ENCODE measurements around the gene SH3BP5L.
A peak's percentile ranks its signal among the peaks of the same experiment; 100 is the strongest.
"Not testable (repeated sequence)": the region's sequence is repeated elsewhere in the genome, so short reads cannot be mapped to it uniquely, and the experiment has no call there.

The SH3BP5L gene

DNA sequence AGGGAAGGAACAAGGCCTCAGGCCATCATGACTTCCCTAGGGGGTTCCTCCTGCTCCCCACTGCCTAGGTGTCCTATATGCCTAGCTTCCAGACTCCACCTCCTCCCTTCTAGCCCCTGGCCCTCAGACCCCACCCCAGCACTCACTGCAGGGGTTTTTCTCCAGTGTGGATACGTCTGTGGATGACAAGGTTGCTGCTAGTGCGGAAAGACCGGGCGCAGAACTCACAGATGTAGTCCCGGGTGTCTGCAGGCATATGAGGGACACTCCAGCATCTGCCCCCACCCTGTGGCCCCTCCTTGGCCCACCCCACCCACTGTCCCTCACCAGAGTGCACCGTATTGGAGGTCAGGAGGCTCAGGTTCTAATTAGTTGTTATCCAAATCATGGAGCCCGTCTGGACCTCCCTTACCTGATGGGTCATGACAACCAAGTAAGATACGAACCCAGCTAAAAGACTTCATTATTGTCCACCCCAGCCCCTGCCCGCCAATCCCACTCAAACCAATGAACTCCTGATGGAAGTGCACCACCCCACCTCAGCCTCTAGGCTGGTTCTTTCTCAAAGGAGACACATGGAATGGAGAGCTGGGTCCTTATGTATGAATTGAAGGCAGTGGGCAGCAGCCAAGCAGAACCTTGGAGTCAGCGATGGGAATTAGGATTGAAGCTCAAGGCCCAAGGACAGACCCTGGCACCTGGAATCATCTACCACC, 25.0 kb upstream of the SH3BP5L start:
- no peak for DNase-seq

DNA sequence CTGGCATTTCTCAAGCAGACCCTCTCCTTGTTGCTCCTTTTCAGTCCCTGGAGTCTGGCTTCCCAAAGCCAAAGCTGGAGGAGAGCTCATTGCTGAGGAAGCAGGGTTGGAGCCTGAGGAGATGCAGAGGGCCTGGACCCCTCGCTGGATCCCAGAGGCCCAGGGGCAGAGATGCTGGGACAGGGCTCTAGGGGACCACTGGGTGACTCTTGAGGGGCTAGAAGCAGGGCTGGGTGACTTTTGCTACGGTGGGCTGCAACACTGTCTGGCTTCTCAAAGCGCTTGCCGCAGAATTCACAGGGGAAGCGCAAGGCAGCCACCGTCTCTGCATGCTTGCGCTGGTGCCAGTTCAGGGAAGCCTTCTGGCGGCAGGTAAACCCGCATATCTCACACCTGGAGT, 24.4 kb upstream of the SH3BP5L start:
- DNase-seq, result no peak

DNA sequence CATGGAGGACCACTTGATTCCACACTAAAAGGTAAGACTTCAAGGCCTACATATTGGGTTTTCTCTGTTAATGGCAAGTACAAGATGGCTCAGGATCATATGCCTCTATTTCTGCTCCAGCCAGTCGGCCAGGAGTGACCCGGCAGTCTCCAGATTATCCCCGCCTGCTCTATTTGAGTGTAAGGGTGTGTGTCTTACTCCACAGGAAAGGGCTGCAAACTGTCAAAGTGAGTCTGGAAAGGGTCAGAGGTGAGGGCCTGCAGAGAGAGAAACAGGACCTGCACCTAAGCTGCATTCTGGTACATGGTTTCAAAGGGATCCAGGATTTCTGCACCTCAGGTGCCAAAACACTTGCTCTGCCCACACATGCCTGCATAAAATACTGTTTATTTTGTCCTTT, 23.9 kb upstream of the SH3BP5L start:
- no peak for DNase-seq

DNA sequence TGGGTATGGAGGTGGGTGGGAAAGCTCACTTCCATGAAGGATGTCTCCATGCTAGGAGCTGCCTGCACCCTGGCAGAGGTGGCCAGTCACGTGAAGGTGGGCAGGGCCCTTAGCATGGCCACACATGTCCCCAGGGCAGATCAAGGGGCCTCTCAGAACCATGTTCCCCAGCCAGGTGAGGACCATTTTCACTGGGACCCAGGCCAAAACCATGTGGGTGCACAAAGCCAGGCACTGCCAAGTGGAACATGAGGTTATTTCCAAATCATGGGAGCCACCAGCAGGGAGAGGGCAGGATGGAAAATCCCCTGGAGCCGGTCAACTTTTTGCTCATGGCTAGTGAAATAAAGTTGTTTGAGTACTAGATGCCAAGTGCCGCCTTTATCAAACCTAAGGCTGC, 23.4 kb upstream of the SH3BP5L start:
- DNase-seq, result no peak

- no peak for DNase-seq
These were observed 22.9 kb upstream of the SH3BP5L start for GRCh38 chr1:248848602-248849001.

GRCh38 chr1:248847956-248848561, 22.3 kb upstream of the SH3BP5L start:
- no peak for DNase-seq

DNA sequence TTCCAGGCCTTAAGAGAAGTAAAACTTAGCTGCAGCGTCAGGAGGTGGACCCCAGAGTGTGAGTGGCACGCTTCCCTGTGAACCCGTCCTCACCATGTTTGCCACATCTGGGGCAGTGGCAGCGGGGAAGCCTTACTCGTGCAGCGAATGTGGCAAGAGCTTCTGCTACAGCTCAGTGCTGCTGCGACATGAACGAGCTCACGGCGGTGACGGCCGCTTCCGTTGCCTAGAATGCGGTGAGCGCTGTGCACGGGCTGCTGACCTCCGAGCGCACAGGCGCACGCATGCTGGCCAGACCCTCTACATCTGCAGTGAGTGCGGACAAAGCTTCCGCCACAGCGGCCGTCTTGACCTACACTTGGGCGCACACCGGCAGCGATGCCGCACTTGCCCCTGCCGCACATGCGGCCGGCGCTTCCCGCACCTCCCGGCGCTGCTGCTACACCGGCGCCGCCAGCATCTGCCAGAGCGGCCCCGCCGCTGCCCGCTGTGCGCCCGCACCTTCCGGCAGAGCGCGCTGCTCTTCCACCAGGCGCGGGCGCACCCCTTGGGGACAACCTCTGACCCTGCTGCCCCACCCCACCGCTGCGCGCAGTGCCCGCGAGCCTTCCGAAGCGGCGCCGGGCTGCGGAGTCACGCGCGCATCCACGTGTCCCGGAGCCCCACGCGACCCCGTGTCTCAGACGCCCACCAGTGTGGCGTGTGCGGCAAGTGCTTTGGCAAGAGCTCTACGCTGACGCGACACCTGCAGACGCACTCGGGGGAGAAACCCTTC, 21.7 kb upstream of the SH3BP5L start:
- DNase-seq, result no peak

GRCh38 chr1:248844526-248844925, 18.8 kb upstream of the SH3BP5L start:
- DNase-seq, result no peak

- DNase-seq, result no peak
These were observed 18.0 kb upstream of the SH3BP5L start for GRCh38 chr1:248843687-248844086.

- no peak for DNase-seq
These were observed 17.1 kb upstream of the SH3BP5L start for GRCh38 chr1:248842781-248843331.

DNA sequence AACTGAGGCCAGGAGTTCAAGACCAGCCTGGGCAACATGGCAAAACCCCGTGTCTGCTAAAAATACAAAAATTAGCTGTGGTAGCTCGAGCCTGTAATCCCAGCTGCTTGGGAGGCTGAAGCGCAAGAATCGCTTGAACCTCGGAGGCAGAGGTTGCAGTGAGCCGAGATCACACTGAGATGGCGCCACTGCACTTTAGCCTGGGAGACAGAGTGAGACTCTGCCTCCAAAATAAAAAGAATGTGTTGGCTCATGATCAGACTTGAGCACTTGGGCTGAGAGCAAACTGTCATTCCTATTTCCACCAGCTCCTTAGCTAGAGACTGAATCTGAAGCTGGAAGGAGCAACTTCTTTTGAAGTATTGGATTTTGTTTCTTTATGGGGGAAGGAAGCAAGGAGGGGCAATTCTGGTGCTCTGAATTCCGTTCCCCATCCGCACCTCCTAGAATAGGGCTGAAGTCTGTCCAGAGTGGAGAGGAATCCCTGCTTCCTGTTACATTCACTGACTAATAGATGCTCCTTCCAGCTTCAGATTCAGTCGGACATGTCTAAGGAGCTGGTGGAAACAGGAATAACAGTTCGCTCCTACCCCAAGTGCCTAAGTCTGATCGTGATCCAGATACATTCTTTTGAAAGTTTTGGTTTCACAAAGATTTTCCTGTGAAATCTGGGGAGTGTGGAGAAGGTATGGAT, 16.1 kb upstream of the SH3BP5L start:
- DNase-seq, result peak; percentile 42

DNA sequence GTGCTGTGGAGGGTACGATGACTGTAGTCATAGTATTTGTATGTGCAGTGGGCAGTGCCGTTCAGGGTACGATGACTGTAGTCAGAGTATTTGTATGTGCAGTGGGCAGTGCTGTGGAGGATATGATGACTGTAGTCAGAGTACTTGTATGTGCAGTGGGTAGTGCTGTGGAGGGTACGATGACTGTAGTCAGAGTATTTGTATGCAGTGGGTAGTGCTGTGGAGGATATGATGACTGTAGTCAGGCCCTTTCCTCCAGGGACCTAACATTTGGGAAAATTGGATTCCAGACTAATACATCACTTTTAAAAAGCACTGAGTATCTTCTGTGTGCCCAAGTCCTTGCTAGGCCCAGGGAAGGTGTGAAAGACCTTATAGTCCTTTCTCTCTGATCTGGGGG, 15.2 kb upstream of the SH3BP5L start:
- DNase-seq, result no peak

DNA sequence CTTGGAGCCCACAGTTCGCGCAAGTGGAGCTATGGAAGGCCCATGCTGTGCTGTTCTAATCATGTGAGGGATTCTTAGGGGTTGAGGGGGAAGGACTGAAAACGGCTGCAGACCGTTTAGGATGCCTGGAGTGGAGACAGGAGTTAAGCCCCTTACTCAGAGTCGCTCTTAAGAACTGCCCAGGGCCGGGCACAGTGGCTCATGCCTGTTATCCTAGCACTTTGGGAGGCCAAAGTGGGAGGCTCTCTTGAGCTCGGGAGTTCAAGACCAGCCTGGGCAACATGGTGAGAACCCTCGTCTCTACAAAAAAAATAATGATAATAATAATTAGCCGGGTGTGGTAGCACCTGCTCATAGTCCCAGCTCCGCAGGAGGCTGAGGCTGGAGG, 13.4 kb upstream of the SH3BP5L start:
- DNase-seq, result no peak

GRCh38 chr1:248838357-248839167, 12.8 kb upstream of the SH3BP5L start:
- DNase-seq, result peak; percentile 91

DNA sequence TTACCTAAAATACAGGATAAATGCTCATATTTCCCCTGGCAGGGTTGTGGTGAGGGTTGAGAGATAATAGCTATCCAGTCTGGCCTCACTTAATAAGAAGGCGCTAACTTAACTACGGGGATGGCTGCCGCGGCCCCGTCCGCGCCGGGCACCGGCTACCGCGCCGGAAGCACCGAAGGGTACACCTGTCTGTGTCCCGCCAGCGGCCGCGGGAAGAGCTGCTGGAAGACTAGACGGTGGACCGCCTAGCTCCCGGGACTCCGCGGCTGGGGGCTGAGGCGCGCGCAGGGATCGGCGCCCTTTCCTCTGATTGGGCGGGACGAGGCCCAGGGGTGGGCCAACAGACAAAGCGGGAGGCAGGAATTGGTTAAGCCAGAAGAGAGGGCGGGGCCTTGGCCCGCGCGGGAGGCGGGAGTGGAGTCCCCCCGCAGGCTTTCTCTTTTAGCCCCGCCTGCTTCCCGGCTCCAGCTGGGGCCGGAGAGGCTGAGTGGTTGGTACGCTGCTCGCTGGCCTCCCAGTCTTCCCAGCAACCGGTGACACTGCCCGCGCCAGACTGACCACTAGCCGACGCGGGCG, 12.2 kb upstream of the SH3BP5L start, which contains the start of gene ZNF672:
Gene ZNF672, plus strand, starts transcription at position 444 of the 576 bp plus-strand sequence. CDS start 9,051 bp downstream, outside the sequence.
- peak; percentile 98 for DNase-seq

GRCh38 chr1:248837045-248837780, 11.5 kb upstream of the SH3BP5L start:
- no peak for DNase-seq

DNA sequence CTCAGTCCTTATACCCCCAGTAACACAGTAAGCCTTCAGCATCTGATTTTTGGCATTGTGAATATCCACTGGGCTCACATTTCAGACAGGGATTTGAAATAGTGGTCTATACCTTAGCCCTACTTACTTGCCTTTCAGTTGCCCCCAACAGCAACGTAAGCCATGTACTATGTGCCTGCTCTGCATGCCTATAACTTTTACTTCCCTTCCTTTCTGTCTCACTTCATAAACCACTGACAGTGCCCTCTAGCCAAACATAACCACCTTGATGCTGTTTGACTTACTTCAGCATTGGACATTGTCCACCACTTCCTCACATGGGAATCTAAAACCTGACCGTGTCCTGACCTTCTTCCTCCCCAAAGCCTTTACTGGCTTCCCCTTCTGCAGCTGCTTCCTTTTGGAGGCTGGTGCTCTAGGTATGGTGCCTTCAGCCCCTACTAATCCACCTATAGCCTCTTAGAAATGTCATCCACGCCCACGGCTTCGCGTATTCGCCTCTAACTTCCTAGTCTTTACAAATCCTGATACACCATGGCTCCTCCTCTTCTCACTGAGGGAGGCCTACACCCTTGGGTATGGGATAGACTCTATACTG, 8.7 kb upstream of the SH3BP5L start:
- no peak for DNase-seq

GRCh38 chr1:248831842-248832241, 6.1 kb upstream of the SH3BP5L start:
- no peak for DNase-seq

- DNase-seq, result not testable (repeated sequence)
These were observed 5.0 kb upstream of the SH3BP5L start for GRCh38 chr1:248830718-248831017.

DNA sequence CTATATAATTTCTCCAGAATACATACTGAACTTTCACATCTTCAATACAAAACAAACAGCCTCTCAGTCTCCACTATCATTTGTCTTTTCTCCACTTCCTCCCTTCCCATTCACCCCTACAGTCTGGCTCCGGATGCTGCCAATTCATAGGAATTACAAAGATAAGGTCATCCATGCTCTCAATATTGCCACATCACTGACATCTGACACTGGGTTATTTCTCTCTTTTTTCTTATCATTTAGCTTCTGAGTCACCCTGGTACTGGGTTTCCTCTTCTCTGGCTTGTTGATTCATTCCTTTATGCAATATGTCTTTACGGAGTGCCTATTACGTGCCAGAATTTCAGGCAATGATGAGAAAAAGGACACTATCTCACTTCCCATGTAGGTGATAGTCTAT, 3.1 kb upstream of the SH3BP5L start:
- no peak for DNase-seq

- no peak for DNase-seq
These were observed 174 bp downstream of the SH3BP5L start for GRCh38 chr1:248825573-248825908.
